T-helper 1 cell treated with Interleukin-12 subunit alpha and Interleukin-12 subunit beta and Interleukin-4 antibody, amounts not matched to agents 30 ng/mL and 1 ng/mL, for 36 hours (primary cell): Measurements from ENCODE around the gene CNOT3. TPM values are rescaled to one million over a fixed set of nuclear protein-coding genes. Genes with fewer than 3 reads are reported as not detected.

Experiments used
- intact Hi-C: fragments of 100-400 bp; cut with micrococcal nuclease; formaldehyde crosslinking; loops from one replicate; pipeline ENCODE4 v1.15.1; 2024
- total RNA-seq: library from RNA; stranded (reverse); gene quantifications from 2 replicates; pipeline ENCODE4 v1.2.3, GENCODE V29; 2022

CNOT3 gene
- total RNA-seq, 1 donor from 2014 or later: 64.8 TPM

DNA sequence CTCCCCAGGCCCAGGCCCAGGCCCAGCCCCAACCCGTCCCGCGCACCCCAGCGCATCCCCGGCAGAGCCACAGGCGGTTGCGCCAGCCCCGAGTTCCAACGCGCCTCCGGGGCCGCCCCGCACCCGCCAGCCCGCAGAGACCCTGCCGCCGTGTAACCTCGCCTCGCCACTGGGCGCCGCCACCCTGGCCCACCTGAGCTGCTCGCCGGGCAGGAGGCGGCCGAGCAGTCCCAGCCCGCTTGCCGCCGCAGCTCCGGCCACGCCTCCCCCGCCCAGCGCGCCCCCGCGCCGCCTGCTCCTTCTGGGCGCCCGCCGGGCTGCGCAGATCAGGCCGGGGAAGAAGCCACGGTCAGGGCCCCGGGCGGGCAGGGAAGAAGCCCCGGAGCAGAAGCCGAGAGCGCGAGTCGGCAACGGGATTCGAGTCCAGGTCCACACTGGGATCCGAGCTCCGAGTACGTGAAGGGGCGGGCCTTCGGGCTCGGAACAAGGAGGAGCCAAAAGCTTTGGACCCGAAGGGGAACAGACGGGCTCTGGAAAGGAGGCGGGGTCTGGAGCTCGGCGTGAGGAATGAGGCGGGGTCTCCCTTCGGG lies 51.7 kb downstream of the CNOT3 start, which contains the start of gene MBOAT7:
Gene MBOAT7, minus strand, starts transcription at position 436 of the 590 bp plus-strand sequence. CDS start 1,072 bp downstream, outside the sequence.
- intact Hi-C loops: loop anchor here (1.0 to 2.0 kb wide), 7 partner anchors 11 to 1932 kb away; partner anchors contain the start of genes FIZ1, KMT5C, LENG8 and ZNF787

GRCh38 chr19:54189735-54190502 lies 52.4 kb downstream of the CNOT3 start:
- intact Hi-C loops: loop anchor here (1.0 to 5.0 kb wide), 17 partner anchors 10 to 1951 kb away; partner anchors contain the start of genes CNOT3, FIZ1, KMT5C and LENG1

GRCh38 chr19:54190503-54191010 lies 53.0 kb downstream of the CNOT3 start:
- intact Hi-C loops: loop anchor here (1.0 to 5.0 kb wide), 11 partner anchors 10 to 1951 kb away; partner anchors contain the start of genes CNOT3, LENG1, MYADM and NDUFA3

DNA sequence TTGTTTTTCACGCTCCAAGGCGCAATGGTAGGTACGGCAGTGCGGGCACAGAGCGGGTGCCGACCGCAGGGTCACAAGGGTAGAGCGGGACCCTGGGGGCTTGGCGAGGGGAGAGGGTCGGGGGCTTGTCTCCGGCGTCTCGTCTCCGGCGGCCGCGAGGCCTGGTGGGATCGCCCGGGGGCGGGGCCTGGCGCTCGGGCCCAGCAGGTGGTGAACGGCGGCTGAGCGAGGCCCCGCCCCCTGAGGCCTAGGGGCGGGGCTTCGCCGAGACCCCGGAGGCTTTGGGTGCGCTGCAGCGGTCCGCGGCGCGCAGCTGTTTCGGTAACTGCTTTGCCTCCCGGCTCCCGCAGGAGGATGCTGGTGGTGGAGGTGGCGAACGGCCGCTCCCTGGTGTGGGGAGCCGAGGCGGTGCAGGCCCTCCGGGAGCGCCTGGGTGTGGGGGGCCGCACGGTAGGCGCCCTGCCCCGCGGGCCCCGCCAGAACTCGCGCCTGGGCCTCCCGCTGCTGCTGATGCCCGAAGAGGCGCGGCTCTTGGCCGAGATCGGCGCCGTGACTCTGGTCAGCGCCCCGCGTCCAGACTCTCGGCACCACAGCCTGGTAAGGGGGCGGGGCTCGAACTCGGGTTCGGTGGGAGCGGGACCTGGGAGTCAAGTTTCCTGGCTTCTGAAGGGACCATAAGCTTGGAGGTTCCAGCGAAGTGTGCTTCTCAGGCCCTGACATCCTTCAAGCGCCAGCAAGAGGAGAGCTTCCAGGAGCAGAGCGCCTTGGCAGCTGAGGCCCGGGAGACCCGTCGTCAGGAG lies 53.6 kb downstream of the CNOT3 start, which contains the start of gene TSEN34:
Gene TSEN34, plus strand, starts transcription at position 298 of the 800 bp plus-strand sequence. Its CDS starts 57 bp downstream, at position 355.
- intact Hi-C loops: loop anchor here (1.0 to 5.0 kb wide), 3 partner anchors 23 to 1089 kb away; partner anchors contain the start of gene ZNF160

GRCh38 chr19:54191811-54192453 lies 54.4 kb downstream of the CNOT3 start:
- intact Hi-C loops: loop anchor here (1.0 to 5.0 kb wide), 3 partner anchors 24 to 1090 kb away; partner anchors contain the start of gene ZNF160

GRCh38 chr19:54193011-54193410 lies 55.4 kb downstream of the CNOT3 start:
- intact Hi-C loops: loop anchor here (5.0 kb wide), 1 partner anchor 1091 kb away; the partner anchor contains the start of gene ZNF160

- intact Hi-C loops: loop anchor here (5.0 kb wide), 1 partner anchor 1092 kb away; the partner anchor contains the start of gene ZNF160
These were observed 56.9 kb downstream of the CNOT3 start for GRCh38 chr19:54194463-54194862.

GRCh38 chr19:54196536-54196935 lies 59.0 kb downstream of the CNOT3 start:
- intact Hi-C loops: no loop called here

GRCh38 chr19:54197121-54197520 lies 59.6 kb downstream of the CNOT3 start:
- intact Hi-C loops: no loop called here

DNA sequence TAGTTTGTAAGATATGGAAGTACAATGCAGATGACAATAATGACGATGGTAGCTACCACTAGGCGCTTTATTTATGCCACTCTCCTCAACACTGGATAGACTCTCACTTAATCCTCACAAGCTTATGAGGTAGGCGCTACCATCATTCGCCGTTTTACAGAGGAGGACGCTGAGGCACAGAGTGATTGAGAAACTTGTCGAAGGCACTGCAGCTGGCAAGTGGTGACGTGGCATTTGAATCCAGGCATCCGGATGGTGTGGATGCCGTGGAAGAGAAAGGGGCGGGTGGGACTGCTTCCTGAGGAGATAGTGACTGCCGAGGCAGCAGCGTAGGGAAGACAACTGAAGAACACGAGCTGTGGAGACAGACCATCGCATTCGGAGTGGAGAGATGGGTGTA lies 61.8 kb downstream of the CNOT3 start:
- intact Hi-C loops: no loop called here

DNA sequence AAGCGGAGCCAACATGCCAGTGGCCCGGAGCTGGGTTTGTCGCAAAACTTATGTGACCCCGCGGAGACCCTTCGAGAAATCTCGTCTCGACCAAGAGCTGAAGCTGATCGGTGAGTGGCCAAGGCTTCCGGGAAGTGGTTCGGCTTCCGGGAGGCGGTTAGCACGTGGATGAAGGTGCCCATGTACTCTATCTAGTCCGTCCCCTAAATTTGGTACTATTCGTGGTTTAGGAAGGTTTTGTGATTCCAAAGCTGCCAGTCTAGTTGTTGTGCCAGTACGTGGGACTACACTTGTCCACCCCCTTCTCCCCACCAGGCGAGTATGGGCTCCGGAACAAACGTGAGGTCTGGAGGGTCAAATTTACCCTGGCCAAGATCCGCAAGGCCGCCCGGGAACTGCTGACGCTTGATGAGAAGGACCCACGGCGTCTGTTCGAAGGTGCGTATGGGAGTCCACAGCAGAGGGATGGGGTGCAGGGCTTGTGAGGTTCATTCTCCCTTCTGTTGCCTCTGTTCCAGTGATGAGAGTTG lies 63.7 kb downstream of the CNOT3 start:
- intact Hi-C loops: loop anchor here (5.0 kb wide), 1 partner anchor 1441 kb away; the partner anchor contains the start of genes ZNF580 and ZNF581

DNA sequence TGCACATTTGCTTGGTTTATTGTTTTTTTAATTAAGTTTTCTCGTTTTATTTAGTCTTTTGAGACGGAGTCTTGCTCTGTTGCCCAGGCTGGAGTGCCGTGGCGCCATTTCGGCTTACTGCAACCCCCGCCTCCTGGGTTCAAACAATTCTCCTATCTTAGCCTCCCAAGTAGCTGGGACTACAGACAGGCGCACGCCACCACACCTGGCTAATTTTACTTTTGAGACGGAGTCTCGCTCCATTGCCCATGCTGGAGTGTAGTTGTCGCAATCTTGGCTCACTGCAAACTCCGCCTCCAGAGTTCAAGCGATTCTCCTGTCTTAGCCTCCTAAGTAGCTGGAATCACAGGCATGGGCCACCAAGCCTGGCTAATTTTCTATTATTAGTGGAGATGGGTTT lies 64.4 kb downstream of the CNOT3 start:
- intact Hi-C loops: loop anchor here (5.0 kb wide), 1 partner anchor 1440 kb away; the partner anchor contains the start of genes ZNF580 and ZNF581

DNA sequence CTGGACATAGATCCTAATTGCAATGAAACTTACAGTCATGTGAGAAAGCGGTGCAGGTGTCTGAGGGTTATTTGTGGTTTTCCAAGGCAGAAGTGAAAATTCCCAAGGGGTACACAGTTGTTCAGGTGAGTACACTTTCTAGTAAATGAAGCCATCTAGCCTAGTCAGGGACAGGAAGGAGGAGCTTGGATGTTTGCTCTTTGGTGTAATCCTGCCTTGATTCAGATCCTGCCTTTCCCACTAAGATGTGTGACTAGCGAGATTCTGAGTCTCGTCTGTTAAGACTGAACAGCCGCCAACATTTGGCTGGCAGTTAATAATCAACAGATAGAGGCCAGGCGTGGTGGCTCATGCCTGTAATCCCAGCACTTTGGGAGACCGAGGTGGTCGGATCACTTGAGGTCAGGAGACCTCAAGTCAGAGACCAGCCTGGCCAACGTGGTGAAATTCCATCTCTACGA lies 65.6 kb downstream of the CNOT3 start:
- intact Hi-C loops: loop anchor here (5.0 kb wide), 1 partner anchor 1439 kb away; the partner anchor contains the start of genes ZNF580 and ZNF581

GRCh38 chr19:54204767-54205468 lies 67.4 kb downstream of the CNOT3 start:
- intact Hi-C loops: loop anchor here (5.0 kb wide), 1 partner anchor 1437 kb away; the partner anchor contains the start of genes ZNF580 and ZNF581

Other genes starting within 250 kb of the CNOT3 start
- not detected in 2 replicates for gene CACNG7, start 228.5 kb upstream of the CNOT3 start, total RNA-seq
- gene CACNG8, start 174.8 kb upstream of the CNOT3 start, total RNA-seq: not detected in 2 replicates
- not detected in 2 replicates for gene CACNG6, start 146.1 kb upstream of the CNOT3 start, total RNA-seq
- gene VSTM1, start 73.9 kb upstream of the CNOT3 start, total RNA-seq: not detected in 2 replicates
- not detected in 2 replicates for gene TARM1, start 56.4 kb upstream of the CNOT3 start, total RNA-seq
- gene OSCAR, start 37.0 kb upstream of the CNOT3 start, total RNA-seq: 0.22 TPM in 1 of 2 replicates, not detected in the other
- 108 and 124 TPM in 2 replicates for gene NDUFA3, start 34.9 kb upstream of the CNOT3 start, total RNA-seq
- 39.3 and 48.5 TPM in 2 replicates for gene TFPT, start 22.1 kb upstream of the CNOT3 start, total RNA-seq
- gene PRPF31, start 22.0 kb upstream of the CNOT3 start, total RNA-seq: 71.4 and 76.7 TPM in 2 replicates
- gene LENG1, start 22.0 kb downstream of the CNOT3 start, total RNA-seq: 7.1 and 8.9 TPM in 2 replicates
- gene TMC4, start 35.4 kb downstream of the CNOT3 start, total RNA-seq: 4.6 and 4.9 TPM in 2 replicates
- 54.2 and 60.6 TPM in 2 replicates for gene MBOAT7, start 51.8 kb downstream of the CNOT3 start, total RNA-seq
- 9.7 and 10.6 TPM in 2 replicates for gene TSEN34, start 53.5 kb downstream of the CNOT3 start, total RNA-seq
- 1,118 and 1,120 TPM in 2 replicates for gene RPS9, start 63.1 kb downstream of the CNOT3 start, total RNA-seq
- 3.9 and 5.0 TPM in 2 replicates for gene LILRB3, start 85.2 kb downstream of the CNOT3 start, total RNA-seq
- 0.63 and 1.1 TPM in 2 replicates for gene LILRA6, start 105.0 kb downstream of the CNOT3 start, total RNA-seq
- gene LILRB5, start 119.5 kb downstream of the CNOT3 start, total RNA-seq: not detected in 2 replicates
- not detected in 2 replicates for gene LILRB2, start 143.3 kb downstream of the CNOT3 start, total RNA-seq
- gene LILRA5, start 175.4 kb downstream of the CNOT3 start, total RNA-seq: not detected in 2 replicates
- gene LILRA4, start 201.4 kb downstream of the CNOT3 start, total RNA-seq: not detected in 2 replicates
- gene LAIR1, start 227.2 kb downstream of the CNOT3 start, total RNA-seq: 94.0 and 99.5 TPM in 2 replicates